Activated gamma-delta T cell treated with Interleukin-2 at 50 U/mL for 16 hours (primary cell): Measurements from ENCODE around the gene TOP1.
"Not testable (repeated sequence)": the region's sequence is repeated elsewhere in the genome, so short reads cannot be mapped to it uniquely, and the experiment has no call there.

ENCODE experiments used
- DNase-seq: peaks from one replicate; pipeline ENCODE4 v3.0.0-alpha.2; 2020

TOP1 gene

GRCh38 chr20:41098703-41099250 is 70.2 kb downstream of the TOP1 start:
- no peak for DNase-seq

GRCh38 chr20:41100001-41100480 is 71.4 kb downstream of the TOP1 start:
- no peak for DNase-seq

DNA sequence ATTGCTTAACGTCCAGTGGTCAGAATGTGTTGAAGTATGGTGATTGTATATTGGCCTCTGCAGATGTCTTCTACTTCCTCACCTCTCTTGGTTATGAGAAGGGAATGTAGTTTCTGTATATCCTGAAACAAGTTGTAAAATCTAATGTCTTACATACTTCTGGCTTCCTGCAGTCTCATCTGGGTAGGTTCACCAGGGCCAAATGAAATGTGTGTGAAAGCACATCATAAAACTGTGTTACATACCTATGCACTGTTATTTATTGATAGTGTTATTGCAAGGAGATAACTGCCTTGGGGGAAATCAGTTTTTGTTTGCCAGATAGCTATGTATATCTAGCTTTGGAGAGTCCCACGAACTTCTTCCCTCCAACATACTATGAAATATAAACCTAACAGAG is 73.0 kb downstream of the TOP1 start:
- DNase-seq = no peak

- DNase-seq = no peak
Measured at GRCh38 chr20:41108531-41108930, 79.9 kb downstream of the TOP1 start.

DNA sequence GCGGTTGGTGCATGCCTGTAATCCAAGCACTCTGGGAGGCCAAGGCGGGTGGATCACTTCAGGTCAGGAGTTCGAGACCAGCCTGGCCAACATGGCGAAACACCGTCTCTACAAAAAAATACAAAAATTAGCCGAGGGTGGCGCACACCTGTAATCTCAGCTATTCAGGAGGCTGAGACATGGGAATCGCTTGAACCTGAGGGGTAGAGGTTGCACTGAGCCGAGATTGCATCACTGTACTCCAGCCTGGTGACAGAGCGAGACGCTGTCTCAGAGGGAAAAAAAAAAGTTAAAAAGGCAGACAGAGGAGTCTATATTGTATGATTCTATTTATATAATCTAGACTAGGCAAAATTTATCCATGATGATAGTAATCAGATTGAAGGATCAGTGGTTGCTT is 81.4 kb downstream of the TOP1 start:
- no peak for DNase-seq

- no peak for DNase-seq
Measured at GRCh38 chr20:41110930-41111577, 82.4 kb downstream of the TOP1 start.

DNA sequence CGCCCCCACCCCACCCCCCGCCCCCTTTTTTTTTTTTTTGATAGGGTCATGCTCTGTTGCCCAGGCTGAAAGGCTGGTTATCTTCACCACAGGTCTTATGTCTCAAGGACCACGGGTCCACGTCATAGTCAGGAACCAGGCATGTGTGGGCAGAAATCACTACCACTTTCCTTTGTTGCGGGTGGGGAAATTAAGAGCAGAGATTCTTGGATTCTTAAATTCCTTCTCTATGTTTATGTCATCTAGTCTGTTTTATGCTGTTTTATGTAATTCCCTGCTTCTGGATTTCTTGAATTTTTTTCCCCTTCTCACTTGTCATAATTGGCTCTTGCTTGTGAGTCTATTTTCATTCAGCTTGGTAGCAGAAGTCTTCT is 82.9 kb downstream of the TOP1 start:
- no peak for DNase-seq

GRCh38 chr20:41116282-41116956 is 87.8 kb downstream of the TOP1 start:
- no peak for DNase-seq

DNA sequence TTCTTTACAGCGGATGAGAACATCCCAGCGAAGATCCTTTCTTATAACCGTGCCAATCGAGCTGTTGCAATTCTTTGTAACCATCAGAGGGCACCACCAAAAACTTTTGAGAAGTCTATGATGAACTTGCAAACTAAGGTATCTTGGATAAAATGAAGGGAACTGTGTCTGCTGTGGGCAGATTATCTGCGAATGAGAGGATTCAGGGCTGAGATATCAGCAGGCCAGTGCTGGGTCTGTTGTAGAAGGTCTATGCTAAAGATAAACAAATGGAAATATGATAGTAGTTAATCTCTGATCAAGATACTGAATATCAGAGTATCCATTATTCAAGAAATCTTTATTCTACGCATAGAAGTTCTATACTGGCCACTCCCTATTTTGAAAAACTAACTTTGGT is 89.5 kb downstream of the TOP1 start:
- DNase-seq = not testable (repeated sequence)

- no peak for DNase-seq
Measured at GRCh38 chr20:41118632-41119031, 90.0 kb downstream of the TOP1 start.

- no peak for DNase-seq
Measured at GRCh38 chr20:41119614-41120561, 91.3 kb downstream of the TOP1 start.

GRCh38 chr20:41121399-41121798 is 92.8 kb downstream of the TOP1 start:
- no peak for DNase-seq

GRCh38 chr20:41123631-41124030 is 95.0 kb downstream of the TOP1 start:
- DNase-seq = no peak

DNA sequence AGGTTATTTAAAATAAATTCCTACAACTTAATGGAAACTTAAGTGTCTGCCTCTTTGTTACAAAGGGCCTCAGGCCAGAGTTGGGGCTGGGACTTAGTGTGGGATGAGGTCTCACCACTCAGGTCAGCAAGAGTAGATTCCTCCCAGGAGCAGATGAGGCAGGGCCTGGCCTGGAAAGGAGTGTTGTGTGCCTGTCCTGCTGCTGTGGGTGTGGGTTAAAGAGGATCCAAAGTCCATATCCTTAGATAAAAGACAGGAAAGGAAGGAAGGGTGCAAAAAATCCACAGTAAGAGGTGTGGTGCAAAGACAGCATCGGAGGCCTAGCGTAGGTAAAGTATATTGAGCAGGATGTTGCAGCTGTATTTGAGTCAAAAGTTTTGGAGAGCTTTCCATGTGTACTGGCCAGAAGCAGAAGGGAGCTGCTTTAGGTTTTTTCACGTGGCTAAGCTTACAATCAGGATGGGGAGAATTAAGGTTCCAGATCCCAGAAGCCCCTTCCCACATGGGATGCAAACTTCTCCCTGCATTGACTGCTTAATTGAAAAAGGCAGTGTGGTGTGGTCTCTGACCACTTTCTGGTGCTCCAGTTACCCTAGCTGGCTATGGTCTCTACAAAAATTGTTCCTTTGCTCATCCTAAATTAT is 96.0 kb downstream of the TOP1 start:
- DNase-seq = no peak

- DNase-seq = no peak
Measured at GRCh38 chr20:41125530-41126457, 97.2 kb downstream of the TOP1 start.

DNA sequence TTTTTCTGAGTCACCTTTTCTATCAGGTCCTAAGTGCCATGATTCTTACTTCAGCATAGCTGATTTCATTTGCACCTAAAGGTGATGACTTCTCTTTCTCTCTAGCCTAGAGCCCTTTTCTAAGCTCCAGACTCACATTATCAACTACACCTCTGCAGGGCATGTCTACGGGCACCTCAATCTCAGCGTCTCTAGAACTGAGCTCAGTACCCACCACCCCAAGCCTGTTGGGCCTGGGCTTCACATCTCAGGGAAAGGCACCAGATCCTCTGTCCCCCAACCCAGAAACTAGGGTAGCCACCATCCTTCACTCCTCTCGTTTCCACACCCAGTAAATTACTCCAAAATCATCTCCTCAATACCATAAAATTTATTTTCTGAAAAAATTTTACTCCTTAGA is 98.1 kb downstream of the TOP1 start:
- no peak for DNase-seq

DNA sequence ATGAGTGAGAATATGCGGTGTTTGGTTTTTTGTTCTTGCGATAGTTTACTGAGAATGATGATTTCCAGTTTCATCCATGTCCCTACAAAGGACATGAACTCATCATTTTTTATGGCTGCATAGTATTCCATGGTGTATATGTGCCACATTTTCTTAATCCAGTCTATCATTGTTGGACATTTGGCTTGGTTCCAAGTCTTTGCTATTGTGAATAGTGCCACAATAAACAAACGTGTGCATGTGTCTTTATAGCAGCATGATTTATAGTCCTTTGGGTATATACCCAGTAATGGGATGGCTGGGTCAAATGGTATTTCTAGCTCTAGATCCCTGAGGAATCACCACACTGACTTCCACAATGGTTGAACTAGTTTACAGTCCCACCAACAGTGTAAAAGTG is 99.7 kb downstream of the TOP1 start:
- not testable (repeated sequence) for DNase-seq

- no peak for DNase-seq
Measured at GRCh38 chr20:41131594-41132387, 103.2 kb downstream of the TOP1 start.

DNA sequence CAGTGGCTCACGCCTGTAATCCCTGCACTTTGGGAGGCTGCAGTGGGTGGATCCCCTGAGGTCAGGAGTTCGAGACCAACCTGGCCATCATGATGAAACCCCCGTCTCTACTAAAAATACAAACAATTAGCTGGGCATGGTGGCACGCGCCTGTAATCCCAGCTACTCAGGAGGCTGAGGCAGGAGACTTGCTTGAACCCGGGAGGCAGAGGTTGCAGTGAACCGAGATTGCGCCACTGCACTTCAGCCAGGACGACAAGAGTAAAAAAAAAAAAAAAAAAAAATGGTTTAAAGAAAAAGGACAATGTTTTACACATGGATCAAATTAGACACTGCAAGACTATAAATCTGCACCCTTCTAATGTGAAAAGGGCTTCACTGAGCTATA is 103.8 kb downstream of the TOP1 start:
- not testable (repeated sequence) for DNase-seq

DNA sequence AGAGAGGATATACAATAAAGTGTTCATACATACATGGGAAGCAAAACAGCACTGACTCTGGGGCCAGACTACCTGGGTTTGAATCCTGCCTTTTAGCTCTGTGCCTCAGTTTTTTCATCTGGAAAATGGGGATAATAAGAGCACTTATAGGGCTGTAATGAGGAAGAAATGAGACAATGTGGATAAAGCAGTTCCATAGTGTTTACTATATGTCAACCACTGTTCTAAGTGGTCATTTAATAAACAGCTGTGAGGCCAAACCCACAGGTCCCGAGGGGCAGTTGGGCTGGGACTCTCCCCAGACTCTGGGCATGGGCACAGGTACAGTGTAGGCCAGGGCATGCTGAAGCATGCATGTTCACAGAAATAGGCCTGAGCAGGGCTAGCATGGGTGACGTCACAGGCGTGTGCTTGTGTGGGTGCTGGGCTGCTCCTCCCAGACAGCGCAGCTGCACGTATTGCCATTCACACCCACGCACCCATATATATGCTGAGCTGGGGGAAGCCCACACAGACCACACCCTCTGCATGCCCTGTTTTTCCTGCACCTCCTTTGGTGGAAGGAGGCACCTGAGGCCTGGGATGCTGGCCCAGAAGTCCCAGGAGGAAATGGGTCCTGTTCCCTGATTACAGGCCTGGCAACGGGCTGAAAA is 105.2 kb downstream of the TOP1 start:
- no peak for DNase-seq
